Measurements from ENCODE around the gene TCF7L1.

GRCh38 chr2:85162746-85163301 lies 29.6 kb downstream of the TCF7L1 start:
- TF ChIP-seq CTCF (optimal IDR thresholded peaks at IDR 0.05 in 1 of 3, IDR thresholded peaks at IDR 0.05 in 1 of 3, conservative IDR thresholded peaks at IDR 0.05 in 1 of 3; ENCODE audit: extremely low read depth in 1 of 3, insufficient read depth in 2 of 3, low read length in 3 of 3) (no peak), EZH2 (IDR thresholded peaks at IDR 0.05; ENCODE audit: low read length) (no peak)

Measured in keratinocyte (primary cell).